Sigmoid colon (tissue), 4 donors: ENCODE measurements around the gene ZNF672.

Experiments
- EP300 ChIP-seq, 4 donors: sonication (generic); formaldehyde crosslinking; IDR thresholded peaks; one replicate each; pipeline ENCODE4 v1.6.1; 2017; ENCODE audit warnings: antibody characterized with exemption in 4 of 4
- POLR2A ChIP-seq, 2 donors: fragments of 450-650 bp; IDR thresholded peaks; one replicate each; pipeline ENCODE4 v1.6.1; 2016; ENCODE audit warnings: antibody characterized with exemption in 2 of 2, mild to moderate bottlenecking in 2 of 2, moderate library complexity in 2 of 2
- POLR2AphosphoS5 ChIP-seq, 4 donors: sonication (generic); formaldehyde crosslinking; IDR thresholded peaks; one replicate each; pipeline ENCODE4 v1.6.1; 2017; ENCODE audit warnings: antibody characterized with exemption in 4 of 4
- TF ChIP-seq, protein P1 (sequence below), 4 experiments: fragments of 450-650 bp in 3 of 4; fragments of 200-600 bp in 1 of 4; IDR thresholded peaks; one replicate each; pipeline ENCODE4 v1.5.1; 2016 to 2019; ENCODE audit warnings: antibody characterized with exemption in 4 of 4, mild to moderate bottlenecking in 3 of 4, moderate library complexity in 2 of 4

DNA sequence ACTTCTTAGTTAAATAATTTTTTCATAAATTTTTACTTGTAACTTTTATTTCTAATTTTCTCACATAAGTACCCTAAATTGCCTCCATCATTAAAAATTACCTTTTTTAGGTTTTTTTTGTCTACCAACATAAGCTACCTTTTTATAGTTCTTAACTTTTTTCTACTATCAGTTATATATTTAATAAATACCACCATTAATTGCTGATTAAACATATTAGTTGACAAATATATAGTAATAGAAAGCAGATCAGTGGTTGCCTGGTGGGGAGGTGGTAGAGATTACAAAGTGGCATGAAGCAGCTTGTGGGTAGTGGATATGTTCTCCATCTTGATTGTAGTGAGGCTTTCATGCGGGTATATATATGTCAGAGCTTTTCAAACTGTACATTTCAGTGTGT, 6.2 kb upstream of the ZNF672 start:
- no peak for TF ChIP-seq POLR2AphosphoS5 (IDR thresholded peaks at IDR 0.05)
- TF ChIP-seq, protein P1, sequence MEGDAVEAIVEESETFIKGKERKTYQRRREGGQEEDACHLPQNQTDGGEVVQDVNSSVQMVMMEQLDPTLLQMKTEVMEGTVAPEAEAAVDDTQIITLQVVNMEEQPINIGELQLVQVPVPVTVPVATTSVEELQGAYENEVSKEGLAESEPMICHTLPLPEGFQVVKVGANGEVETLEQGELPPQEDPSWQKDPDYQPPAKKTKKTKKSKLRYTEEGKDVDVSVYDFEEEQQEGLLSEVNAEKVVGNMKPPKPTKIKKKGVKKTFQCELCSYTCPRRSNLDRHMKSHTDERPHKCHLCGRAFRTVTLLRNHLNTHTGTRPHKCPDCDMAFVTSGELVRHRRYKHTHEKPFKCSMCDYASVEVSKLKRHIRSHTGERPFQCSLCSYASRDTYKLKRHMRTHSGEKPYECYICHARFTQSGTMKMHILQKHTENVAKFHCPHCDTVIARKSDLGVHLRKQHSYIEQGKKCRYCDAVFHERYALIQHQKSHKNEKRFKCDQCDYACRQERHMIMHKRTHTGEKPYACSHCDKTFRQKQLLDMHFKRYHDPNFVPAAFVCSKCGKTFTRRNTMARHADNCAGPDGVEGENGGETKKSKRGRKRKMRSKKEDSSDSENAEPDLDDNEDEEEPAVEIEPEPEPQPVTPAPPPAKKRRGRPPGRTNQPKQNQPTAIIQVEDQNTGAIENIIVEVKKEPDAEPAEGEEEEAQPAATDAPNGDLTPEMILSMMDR (IDR thresholded peaks at IDR 0.05), result no peak
- TF ChIP-seq EP300 (IDR thresholded peaks at IDR 0.05), result no peak
- TF ChIP-seq POLR2A (IDR thresholded peaks at IDR 0.05), result no peak
